Suppressor macrophage treated with lipopolysaccharide for 4 hours (primary cell): Measurements from ENCODE around the gene RAD51AP2.
A peak's percentile ranks its signal among the peaks of the same experiment; 100 is the strongest.
"Not testable (repeated sequence)": the region's sequence is repeated elsewhere in the genome, so short reads cannot be mapped to it uniquely, and the experiment has no call there.

ENCODE experiments used
- DNase-seq: peaks from one replicate; pipeline ENCODE4 v3.0.0-alpha.2; 2020

RAD51AP2 gene

GRCh38 chr2:17536416-17536815 lies 18.2 kb upstream of the RAD51AP2 start:
- DNase-seq: no peak

- no peak for DNase-seq
These were observed 15.3 kb upstream of the RAD51AP2 start for GRCh38 chr2:17533546-17533945.

GRCh38 chr2:17529771-17530170 lies 11.5 kb upstream of the RAD51AP2 start:
- DNase-seq: no peak

- DNase-seq: no peak
These were observed 4.1 kb upstream of the RAD51AP2 start for GRCh38 chr2:17522303-17522702.

- DNase-seq: no peak
These were observed 3.4 kb upstream of the RAD51AP2 start for GRCh38 chr2:17521621-17522020.

GRCh38 chr2:17520761-17521160 lies 2.5 kb upstream of the RAD51AP2 start:
- DNase-seq: no peak

- no peak for DNase-seq
These were observed 1.2 kb upstream of the RAD51AP2 start for GRCh38 chr2:17519486-17519885.

- DNase-seq: no peak
These were observed 594 bp downstream of the RAD51AP2 start for GRCh38 chr2:17517481-17518211.

GRCh38 chr2:17515652-17516051 lies 2.6 kb downstream of the RAD51AP2 start:
- DNase-seq: peak; percentile 43

GRCh38 chr2:17506736-17507616 lies 11.3 kb downstream of the RAD51AP2 start:
- DNase-seq: peak; percentile 16

GRCh38 chr2:17497718-17498117 lies 20.5 kb downstream of the RAD51AP2 start:
- peak; percentile 17 for DNase-seq

- no peak for DNase-seq
These were observed 22.6 kb downstream of the RAD51AP2 start for GRCh38 chr2:17495590-17495989.

- DNase-seq: not testable (repeated sequence)
These were observed 28.1 kb downstream of the RAD51AP2 start for GRCh38 chr2:17490165-17490564.

- DNase-seq: not testable (repeated sequence)
These were observed 29.6 kb downstream of the RAD51AP2 start for GRCh38 chr2:17488610-17489009.

- DNase-seq: no peak
These were observed 34.7 kb downstream of the RAD51AP2 start for GRCh38 chr2:17483496-17483895.

GRCh38 chr2:17482651-17483050 lies 35.6 kb downstream of the RAD51AP2 start:
- DNase-seq: no peak

GRCh38 chr2:17479875-17480274 lies 38.4 kb downstream of the RAD51AP2 start:
- DNase-seq: no peak

GRCh38 chr2:17476830-17477229 lies 41.4 kb downstream of the RAD51AP2 start:
- no peak for DNase-seq

- DNase-seq: no peak
These were observed 42.2 kb downstream of the RAD51AP2 start for GRCh38 chr2:17476064-17476463.

- DNase-seq: peak; percentile 52
These were observed 43.0 kb downstream of the RAD51AP2 start for GRCh38 chr2:17475286-17475685.

GRCh38 chr2:17471979-17472378 lies 46.3 kb downstream of the RAD51AP2 start:
- no peak for DNase-seq

GRCh38 chr2:17470855-17471641 lies 47.2 kb downstream of the RAD51AP2 start:
- DNase-seq: peak; percentile 21

- no peak for DNase-seq
These were observed 57.2 kb downstream of the RAD51AP2 start for GRCh38 chr2:17461087-17461475.
